Stimulated activated CD8-positive, alpha-beta memory T cell treated with anti-CD3 and anti-CD28 coated beads, Interleukin-7, amount 100 ng/mL, for 1 hour (primary cell): ENCODE results near the gene PRKG1.

Experiments
- DNase-seq, 2 donors: peaks; one replicate each; pipeline ENCODE4 v3.0.0-alpha.2; 2020; ENCODE audit warnings: low read depth in 2 of 2

Gene PRKG1

DNA sequence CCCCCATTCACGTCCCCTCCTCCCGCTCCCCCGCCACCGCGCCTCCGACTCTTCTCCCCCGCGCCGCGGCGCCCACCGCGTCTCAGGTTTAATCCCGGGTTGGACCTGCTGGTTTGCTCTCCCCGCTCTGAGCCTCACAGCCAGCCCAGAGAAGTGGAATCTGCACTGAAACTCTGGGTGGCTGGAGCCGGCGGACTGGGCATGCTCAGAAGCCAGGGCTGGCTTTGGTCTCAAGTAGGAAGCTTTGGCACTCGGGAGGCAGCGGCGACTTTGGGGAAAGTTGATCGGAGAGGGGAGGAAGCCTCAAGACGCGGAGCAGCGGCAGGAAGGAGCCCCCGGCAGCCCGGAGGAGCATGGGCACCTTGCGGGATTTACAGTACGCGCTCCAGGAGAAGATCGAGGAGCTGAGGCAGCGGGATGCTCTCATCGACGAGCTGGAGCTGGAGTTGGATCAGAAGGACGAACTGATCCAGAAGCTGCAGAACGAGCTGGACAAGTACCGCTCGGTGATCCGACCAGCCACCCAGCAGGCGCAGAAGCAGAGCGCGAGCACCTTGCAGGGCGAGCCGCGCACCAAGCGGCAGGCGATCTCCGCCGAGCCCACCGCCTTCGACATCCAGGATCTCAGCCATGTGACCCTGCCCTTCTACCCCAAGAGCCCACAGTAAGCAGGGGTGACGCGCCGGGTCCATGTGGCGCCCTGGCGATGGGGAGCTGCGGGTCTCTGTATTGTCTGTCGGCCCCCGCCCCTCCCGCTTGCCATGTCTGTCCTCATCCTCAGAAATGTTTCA is at the start of gene PRKG1:
Gene PRKG1, plus strand, starts transcription at position 250 of the 791 bp plus-strand sequence.
- no peak for DNase-seq

GRCh38 chr10:51028420-51028819 is 45.9 kb upstream of the PRKG1 start:
- no peak for DNase-seq

DNA sequence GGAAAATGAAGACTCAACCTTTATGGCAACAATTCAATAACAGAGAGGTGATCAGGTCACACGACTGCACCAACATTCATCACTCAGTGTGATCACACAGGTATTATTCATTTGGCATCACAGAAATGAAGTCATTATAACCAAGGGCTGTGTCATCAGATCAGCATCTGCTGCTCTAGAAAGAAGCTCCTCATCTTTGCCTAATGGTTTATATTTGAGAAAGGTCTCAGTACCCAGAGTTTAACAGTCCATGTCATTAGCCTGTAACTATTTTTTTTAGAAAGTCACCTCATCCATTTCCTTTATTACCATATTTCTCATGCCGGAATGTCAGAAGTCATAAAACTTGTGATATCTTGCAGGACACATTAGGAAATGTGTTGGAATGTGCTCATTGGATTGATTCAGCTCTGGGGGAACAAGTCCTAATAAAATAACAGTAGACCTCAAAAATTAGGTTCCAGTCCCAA is 45.1 kb upstream of the PRKG1 start:
- no peak for DNase-seq

DNA sequence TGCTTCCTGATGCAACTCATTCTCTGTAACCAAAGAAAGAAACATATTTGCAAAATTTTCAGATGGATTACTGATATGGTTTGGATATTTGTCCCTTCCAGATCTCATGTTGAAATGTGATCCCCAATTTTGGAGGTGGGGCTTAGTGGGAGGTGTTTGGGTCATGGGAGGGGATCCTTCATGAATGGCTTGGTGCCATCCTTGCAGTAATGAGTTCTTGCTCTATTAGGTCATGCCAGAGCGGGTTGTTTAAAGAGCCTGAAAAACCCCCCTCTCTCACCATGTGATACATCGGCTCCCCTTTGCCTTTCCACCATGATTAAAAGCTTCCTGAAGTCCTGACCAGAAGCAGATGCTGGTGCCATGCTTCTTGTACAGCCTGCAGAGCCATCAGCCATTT is 43.8 kb upstream of the PRKG1 start:
- no peak for DNase-seq

DNA sequence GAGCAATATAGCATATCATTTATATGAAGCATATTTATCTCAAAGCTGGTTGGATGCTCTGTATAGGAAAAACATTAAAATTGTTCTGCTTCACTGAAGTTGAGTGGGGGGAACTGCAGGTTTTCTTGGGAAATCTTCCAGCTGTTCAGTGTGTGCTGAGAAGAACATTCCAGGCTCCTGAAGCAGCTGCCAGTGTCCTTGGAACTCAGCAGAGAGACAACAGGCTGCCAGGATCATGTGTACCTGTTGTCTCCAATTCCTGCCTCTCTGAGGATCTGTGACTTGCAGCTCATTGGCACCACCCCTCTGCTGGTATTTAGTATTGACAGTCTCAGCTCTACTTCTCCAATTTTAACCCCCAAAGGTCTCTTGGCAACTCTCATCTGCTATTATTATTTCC is 42.3 kb upstream of the PRKG1 start:
- DNase-seq = no peak

- no peak for DNase-seq
These were observed 39.5 kb upstream of the PRKG1 start for GRCh38 chr10:51034769-51035168.

- no peak for DNase-seq
These were observed 38.9 kb upstream of the PRKG1 start for GRCh38 chr10:51035344-51035743.

- DNase-seq = no peak
These were observed 28.4 kb upstream of the PRKG1 start for GRCh38 chr10:51045871-51046270.

DNA sequence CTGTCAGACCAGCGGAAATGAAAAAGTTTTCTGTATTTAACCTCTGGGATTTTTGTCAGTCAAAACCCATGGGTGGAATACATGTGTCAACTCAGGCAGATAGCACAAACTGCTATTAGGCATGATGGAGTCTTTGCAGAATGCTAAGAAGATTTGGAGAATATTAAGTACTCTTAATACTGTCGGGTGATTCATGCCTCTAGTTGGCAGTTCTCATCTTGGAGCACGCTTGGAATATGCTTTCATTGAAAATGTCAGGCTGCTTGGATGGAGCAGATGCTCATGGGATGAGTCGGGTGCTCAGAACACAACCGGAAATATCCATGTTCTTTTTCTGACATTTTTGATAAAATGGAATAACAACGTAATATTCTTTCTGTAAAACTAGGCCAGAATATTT is 27.6 kb upstream of the PRKG1 start:
- DNase-seq = no peak

DNA sequence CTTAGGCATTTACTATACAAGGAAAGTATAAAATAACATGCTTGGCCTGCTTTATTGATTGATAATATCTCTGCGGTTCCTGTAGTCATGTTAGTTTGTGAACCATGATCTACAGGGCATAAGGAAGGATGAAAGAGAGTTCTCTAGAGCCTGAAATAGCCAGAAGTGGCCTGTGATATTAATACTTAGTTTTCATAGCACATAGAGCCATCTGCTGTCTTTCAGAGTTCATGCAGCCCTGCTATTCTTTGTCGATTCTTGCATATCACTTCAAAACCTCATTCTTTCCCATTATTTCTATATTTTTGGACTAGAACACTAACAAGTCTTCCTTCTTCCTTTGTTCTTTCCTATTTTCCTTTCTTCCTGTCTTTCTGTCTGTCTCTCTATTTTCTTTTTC is 26.4 kb upstream of the PRKG1 start:
- DNase-seq = no peak

- no peak for DNase-seq
These were observed 25.5 kb upstream of the PRKG1 start for GRCh38 chr10:51048792-51049191.

DNA sequence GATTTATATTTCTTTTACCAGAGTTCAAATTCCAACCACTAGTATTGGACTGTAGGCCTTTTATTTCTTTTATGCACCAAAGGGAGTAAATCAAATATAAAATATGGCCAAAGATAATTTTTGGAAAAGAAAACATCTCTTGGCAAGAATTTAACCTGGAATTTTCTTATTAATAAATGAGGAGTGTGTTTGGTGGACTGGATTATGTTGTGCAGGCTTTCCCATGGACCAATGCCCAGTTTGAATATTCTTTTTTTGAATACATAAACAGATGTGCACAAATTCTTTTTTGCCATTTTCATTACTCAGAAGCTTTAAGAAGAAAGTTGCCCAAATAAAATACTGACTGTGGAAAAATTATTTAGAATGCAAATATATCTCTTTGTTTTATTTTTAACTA is 22.1 kb upstream of the PRKG1 start:
- no peak for DNase-seq

DNA sequence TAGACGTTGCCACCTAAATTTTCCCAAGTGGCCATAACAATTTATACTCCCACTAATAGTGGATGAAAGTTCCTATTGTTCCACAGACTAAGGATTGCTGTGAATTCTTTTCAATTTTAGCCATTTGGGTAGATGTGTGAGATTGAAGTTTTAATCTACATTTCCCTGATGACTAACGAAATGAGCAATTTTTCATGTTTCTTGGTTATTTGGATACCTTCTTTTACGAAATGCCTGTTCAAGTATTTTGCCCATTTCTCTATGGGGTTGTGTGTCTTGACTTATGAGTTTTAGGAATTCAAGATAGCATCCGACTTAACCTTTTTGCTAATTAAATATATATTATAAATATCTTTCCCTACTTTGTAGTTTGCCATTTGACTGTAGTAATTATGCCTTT is 16.4 kb upstream of the PRKG1 start:
- DNase-seq = no peak

DNA sequence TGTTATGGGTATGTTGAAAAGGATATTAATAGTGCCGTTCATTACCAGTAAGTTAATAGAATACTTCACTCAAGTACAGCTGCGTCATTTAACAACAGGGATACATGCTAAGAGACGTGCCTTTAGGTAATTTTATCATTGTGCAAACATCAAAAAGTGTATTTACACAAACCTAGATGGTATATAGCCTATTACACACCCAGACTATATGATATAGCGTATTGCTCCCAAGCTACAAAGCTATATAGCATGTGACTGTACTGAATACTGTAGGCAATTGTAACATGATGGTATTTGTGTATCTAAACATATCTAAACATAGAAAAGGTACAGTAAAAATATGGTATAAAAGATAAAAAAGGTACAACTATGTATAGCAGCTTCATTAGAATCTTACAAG is 11.1 kb upstream of the PRKG1 start:
- DNase-seq = no peak

- no peak for DNase-seq
These were observed 10.4 kb upstream of the PRKG1 start for GRCh38 chr10:51063659-51064535.

GRCh38 chr10:51066231-51066630 is 8.1 kb upstream of the PRKG1 start:
- DNase-seq = no peak

DNA sequence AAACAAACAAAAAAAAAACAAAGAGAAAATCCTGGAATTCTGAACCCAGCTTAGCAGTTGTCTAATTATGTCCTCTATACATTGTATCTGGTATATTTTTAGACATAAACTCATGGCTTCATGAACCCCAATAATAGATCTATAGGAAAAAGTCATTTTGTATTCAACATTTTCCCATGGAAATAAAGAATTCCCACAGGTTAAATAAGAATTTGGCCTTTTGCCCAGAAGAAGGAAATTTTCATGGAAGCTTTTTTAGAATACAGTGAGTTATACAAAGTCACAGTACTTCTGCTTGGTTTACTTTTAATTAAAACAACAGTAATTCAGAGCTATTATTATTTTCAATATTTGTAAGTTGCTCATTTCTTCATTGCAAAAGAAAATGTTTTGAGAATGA is 2.1 kb upstream of the PRKG1 start:
- no peak for DNase-seq

DNA sequence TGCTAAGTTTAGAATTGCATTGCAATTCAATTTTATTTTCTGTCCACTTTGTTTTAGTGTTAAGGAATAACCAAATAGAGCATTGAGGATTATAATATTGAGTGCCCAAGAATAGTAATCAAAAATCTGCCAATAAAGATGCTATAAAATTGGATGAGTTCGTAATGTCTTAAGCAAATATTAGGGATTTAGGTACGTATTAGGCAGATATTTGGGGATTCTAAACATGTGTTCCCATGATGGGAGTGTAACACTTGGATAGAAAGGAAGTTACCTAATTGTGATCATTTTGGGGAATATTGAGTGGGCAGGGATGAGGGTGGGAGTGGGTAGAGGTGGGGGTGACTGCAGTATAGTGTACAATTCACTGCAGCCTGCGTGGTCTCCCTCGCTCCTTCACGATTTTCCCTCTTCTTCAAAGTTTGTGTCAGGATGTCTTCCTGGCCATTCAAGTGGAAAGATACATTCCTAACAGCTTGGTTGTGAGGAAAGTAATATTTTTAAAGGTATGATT is 1.3 kb upstream of the PRKG1 start:
- no peak for DNase-seq

DNA sequence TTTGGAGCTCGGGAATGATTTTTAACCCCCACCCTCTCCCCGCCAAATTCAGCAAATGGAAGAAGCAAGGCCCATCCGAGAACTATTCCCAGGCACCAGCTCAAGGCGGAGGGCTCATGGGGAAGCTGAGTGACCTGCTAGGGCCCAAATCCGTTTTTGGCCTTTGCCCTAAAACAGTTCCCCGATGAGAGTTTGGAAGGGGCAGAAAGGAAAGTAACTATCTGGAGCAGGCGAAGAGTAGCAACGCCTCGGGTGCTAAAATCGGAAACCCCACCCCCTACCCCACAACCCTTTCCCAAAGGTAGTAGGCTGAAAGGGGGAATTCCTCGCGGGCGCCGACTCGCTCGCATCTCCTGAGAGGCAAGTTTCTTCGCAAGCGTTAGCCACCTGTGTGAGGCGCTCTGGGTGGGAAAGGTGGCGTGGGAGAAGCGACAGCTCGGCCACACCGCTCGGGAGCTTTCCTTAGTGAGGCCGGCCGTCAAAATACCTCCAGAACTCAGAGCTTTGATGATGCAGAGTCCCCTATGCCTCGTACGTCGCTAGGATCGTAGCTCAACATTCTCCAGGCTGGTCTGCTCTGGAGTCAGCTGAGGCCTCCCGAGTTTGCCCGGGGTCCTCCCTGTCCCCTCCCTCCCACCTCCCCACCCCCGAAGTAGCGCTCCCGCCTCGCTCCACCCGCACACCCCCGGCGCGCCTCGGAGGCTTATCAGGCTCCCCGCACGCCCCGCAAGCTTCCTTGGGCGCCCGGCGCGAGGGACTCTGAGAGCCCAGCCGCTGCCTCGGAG is 642 bp upstream of the PRKG1 start:
- DNase-seq = no peak

- no peak for DNase-seq
These were observed 971 bp downstream of the PRKG1 start for GRCh38 chr10:51075043-51075872.

DNA sequence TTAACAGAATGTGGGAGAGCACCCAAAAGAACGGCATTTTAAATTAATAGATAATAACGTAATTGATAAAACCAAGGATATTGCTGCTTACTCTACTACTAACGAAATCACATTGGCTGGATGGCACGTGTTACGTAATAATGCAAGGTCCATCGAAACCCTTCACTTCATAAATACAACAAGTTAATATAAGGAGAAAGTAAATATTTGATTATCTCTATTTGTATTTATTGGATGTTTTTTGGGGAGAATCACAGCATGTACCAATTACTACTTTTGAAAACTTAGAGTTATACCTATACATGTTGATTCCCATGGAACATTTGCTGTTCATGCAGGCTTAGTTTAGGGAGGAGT is 1.6 kb downstream of the PRKG1 start:
- no peak for DNase-seq
